ENCODE measurements around the gene PPFIA2.

DNA sequence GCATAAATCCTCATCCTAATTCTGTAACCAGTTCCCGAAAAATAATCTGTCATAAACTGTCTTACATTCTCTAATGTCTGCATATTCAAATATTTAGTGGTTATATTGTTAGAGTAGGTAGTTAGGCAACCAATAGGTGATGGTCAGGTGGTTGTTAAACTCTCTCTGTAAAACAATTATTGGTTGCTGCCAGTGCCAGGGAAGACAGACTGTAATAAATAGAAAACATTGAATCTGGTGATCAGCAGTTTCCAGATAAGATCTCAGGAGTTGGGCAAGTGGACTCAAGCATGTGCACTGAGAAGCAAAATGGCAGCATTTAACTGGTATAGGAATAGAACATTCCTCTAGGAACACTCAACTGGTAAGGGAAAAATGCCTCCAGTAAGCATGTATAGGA is 355.8 kb downstream of the PPFIA2 start:
- TF ChIP-seq, protein P1, sequence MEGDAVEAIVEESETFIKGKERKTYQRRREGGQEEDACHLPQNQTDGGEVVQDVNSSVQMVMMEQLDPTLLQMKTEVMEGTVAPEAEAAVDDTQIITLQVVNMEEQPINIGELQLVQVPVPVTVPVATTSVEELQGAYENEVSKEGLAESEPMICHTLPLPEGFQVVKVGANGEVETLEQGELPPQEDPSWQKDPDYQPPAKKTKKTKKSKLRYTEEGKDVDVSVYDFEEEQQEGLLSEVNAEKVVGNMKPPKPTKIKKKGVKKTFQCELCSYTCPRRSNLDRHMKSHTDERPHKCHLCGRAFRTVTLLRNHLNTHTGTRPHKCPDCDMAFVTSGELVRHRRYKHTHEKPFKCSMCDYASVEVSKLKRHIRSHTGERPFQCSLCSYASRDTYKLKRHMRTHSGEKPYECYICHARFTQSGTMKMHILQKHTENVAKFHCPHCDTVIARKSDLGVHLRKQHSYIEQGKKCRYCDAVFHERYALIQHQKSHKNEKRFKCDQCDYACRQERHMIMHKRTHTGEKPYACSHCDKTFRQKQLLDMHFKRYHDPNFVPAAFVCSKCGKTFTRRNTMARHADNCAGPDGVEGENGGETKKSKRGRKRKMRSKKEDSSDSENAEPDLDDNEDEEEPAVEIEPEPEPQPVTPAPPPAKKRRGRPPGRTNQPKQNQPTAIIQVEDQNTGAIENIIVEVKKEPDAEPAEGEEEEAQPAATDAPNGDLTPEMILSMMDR (IDR thresholded peaks at IDR 0.05; ENCODE audit: low read length) = no peak
- TF ChIP-seq EZH2 (IDR thresholded peaks at IDR 0.05; ENCODE audit: borderline replicate concordance, low read length) = no peak
